Ishikawa (cell line): ENCODE measurements around the gene SIK1.

Experiments used
- CEBPB ChIP-seq: IDR thresholded peaks from 2 replicates; pipeline ENCODE4 v1.6.1; 2012
- CREB1 ChIP-seq: IDR thresholded peaks from 2 replicates; pipeline ENCODE4 v1.6.1; 2012; ENCODE audit warnings: low read depth
- EGR1 ChIP-seq: IDR thresholded peaks from 2 replicates; pipeline ENCODE4 v1.6.1; 2012
- EP300 ChIP-seq: IDR thresholded peaks from 2 replicates; pipeline ENCODE4 v1.6.1; 2012; ENCODE audit warnings: borderline replicate concordance
- FOXM1 ChIP-seq: IDR thresholded peaks from 2 replicates; pipeline ENCODE4 v1.6.1; 2012; ENCODE audit warnings: low read depth, borderline replicate concordance
- NFIC ChIP-seq: IDR thresholded peaks from 2 replicates; pipeline ENCODE4 v1.6.1; 2012
- RAD21 ChIP-seq: IDR thresholded peaks from 2 replicates; pipeline ENCODE4 v1.6.1; 2012; ENCODE audit warnings: low read depth
- TAF1 ChIP-seq: IDR thresholded peaks from 2 replicates; pipeline ENCODE4 v1.6.1; 2012; ENCODE audit warnings: low read depth, mild to moderate bottlenecking
- TCF12 ChIP-seq: IDR thresholded peaks from 2 replicates; pipeline ENCODE4 v1.6.1; 2012; ENCODE audit warnings: low read depth
- TEAD4 ChIP-seq: IDR thresholded peaks from 2 replicates; pipeline ENCODE4 v1.6.1; 2012
- YY1 ChIP-seq: IDR thresholded peaks from 2 replicates; pipeline ENCODE4 v1.6.1; 2012; ENCODE audit warnings: low read depth
- ZBTB7A ChIP-seq: IDR thresholded peaks from 2 replicates; pipeline ENCODE4 v1.6.1; 2012; ENCODE audit warnings: low read depth
- TF ChIP-seq, protein P1 (sequence below): IDR thresholded peaks from 2 replicates; pipeline ENCODE4 v1.6.1; 2012
- TF ChIP-seq, protein P2 (sequence below): IDR thresholded peaks from 2 replicates; pipeline ENCODE4 v1.6.1; 2012; ENCODE audit warnings: low read depth, mild to moderate bottlenecking
- TF ChIP-seq, protein P3 (sequence below): IDR thresholded peaks from 2 replicates; pipeline ENCODE4 v1.6.1; 2012

Gene SIK1

DNA sequence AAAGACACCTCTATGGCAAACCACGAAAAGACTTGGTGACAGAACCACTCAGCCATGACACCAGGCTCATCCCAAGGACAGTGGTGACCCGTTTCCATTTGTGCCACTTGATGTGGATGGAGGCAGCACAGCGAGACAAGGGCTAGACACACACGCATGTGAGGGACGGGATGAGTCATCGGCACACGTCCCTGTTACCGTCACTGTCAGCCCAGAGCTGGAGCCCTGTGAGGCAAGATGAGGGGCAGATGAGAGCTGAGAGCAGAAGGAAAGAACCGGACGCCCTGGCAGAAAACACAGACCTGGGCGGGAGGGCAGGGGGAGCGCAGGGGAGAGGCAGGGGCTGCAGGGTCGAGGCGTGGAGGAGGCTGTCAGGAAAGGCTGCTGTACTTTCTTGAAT lies 57.8 kb downstream of the SIK1 start:
- TF ChIP-seq YY1 (no peak), TCF12 (no peak), CREB1 (no peak), TAF1 (no peak), EP300 (no peak), FOXM1 (no peak), NFIC (no peak), ZBTB7A (no peak), CEBPB (no peak), EGR1 (no peak), RAD21 (no peak), TEAD4 (no peak)
- TF ChIP-seq, protein P1, sequence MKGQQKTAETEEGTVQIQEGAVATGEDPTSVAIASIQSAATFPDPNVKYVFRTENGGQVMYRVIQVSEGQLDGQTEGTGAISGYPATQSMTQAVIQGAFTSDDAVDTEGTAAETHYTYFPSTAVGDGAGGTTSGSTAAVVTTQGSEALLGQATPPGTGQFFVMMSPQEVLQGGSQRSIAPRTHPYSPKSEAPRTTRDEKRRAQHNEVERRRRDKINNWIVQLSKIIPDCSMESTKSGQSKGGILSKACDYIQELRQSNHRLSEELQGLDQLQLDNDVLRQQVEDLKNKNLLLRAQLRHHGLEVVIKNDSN: no peak
- TF ChIP-seq, protein P2, sequence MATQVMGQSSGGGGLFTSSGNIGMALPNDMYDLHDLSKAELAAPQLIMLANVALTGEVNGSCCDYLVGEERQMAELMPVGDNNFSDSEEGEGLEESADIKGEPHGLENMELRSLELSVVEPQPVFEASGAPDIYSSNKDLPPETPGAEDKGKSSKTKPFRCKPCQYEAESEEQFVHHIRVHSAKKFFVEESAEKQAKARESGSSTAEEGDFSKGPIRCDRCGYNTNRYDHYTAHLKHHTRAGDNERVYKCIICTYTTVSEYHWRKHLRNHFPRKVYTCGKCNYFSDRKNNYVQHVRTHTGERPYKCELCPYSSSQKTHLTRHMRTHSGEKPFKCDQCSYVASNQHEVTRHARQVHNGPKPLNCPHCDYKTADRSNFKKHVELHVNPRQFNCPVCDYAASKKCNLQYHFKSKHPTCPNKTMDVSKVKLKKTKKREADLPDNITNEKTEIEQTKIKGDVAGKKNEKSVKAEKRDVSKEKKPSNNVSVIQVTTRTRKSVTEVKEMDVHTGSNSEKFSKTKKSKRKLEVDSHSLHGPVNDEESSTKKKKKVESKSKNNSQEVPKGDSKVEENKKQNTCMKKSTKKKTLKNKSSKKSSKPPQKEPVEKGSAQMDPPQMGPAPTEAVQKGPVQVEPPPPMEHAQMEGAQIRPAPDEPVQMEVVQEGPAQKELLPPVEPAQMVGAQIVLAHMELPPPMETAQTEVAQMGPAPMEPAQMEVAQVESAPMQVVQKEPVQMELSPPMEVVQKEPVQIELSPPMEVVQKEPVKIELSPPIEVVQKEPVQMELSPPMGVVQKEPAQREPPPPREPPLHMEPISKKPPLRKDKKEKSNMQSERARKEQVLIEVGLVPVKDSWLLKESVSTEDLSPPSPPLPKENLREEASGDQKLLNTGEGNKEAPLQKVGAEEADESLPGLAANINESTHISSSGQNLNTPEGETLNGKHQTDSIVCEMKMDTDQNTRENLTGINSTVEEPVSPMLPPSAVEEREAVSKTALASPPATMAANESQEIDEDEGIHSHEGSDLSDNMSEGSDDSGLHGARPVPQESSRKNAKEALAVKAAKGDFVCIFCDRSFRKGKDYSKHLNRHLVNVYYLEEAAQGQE: no peak
- TF ChIP-seq, protein P3, sequence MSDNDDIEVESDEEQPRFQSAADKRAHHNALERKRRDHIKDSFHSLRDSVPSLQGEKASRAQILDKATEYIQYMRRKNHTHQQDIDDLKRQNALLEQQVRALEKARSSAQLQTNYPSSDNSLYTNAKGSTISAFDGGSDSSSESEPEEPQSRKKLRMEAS: no peak

DNA sequence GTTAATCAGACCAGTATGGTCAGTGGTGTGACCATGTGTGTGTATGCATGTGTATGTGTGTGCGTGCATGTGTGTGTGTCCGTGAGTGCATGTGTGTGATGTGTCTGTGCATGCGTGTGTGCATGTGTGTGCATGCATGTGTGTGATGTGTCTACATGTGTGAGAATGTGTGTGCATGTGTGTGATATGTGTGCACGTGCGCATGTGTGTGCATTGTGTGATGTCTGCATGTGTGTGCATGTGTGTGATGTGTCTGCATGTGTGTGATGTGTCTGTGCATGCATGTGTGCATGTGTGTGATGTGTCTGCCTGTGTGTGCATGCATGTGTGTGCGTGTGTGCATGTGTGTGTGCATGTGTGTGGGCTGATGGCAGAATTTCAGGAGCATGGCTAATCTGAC lies 58.2 kb downstream of the SIK1 start:
- TF ChIP-seq CREB1 (no peak), TCF12 (no peak), EP300 (no peak), RAD21 (no peak), TAF1 (no peak)
- TF ChIP-seq, protein P3: no peak
- TF ChIP-seq, protein P2: no peak

DNA sequence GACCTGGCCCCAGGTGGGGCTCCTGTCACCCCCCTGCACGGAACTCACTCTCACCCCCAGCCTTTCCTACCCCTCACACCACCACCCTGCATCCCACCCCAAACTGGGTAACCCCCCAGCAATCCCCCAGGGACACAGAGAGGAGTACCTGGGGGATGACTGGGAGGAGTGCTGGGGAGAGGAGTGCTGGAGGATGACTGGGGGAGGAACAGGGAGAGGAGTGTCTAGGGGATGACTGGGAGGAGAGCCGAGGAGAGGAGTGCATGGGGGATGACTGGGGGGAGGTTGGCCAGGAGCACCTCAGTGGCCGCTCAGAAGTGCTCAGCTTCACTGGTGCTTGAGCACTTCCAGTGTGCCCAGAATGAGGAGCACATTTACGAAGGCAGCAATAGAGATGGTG lies 59.1 kb downstream of the SIK1 start:
- no peak for TF ChIP-seq TEAD4
- no peak for TF ChIP-seq YY1
- TF ChIP-seq CREB1: no peak
- TF ChIP-seq, protein P1: no peak
- TF ChIP-seq, protein P3: no peak
- TF ChIP-seq NFIC: no peak
- no peak for TF ChIP-seq EGR1
- no peak for TF ChIP-seq ZBTB7A
- TF ChIP-seq, protein P2: no peak
- no peak for TF ChIP-seq FOXM1
- TF ChIP-seq TCF12: no peak
- no peak for TF ChIP-seq CEBPB
- TF ChIP-seq RAD21: no peak
- TF ChIP-seq TAF1: no peak
- TF ChIP-seq EP300: no peak

DNA sequence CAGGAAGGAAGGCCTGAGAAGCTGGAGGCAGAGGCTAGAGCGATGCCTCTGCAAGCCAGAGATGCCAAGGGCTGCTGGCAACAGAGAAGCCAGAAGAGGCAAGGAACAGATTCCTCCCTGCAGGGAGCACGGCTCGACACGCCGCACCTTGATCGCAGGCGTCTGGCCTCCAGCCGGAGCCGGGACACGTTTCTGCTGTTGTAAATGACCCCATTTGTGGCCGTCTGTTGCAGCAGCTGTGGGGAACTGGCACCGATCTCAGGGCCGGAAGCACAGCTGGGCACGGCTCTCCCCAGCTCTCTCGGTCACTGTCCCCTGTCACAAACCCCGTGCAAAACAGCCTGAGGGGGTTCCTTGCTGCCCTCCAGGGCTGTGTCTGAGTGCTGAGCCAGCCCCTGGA lies 59.6 kb downstream of the SIK1 start:
- TF ChIP-seq, protein P3: no peak
- TF ChIP-seq NFIC: no peak

DNA sequence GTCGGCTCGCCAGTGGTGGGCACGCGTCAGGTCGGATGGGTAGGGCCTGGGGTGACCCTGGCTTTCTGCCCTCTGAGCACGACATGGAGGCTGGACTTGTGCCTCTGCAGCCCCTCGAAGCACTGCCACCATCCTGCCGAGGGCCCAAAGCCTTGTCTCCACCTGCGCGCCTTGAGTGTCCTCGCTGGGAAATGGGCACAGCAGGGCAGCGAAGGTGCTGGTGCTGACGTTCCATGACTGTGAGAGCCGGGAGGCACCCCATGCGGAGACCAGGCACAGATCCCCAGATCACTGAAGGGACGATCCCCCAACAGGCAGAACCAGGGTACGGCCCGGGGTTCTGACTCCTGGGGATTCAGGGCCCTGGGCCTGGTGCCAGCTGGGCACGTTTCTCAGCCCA lies 60.3 kb downstream of the SIK1 start:
- TF ChIP-seq TCF12: no peak
- TF ChIP-seq CREB1: no peak
- no peak for TF ChIP-seq FOXM1
- TF ChIP-seq, protein P2: no peak
